ENCODE measurements around the gene KCNJ18.
"Not testable (repeated sequence)": the region's sequence is repeated elsewhere in the genome, so short reads cannot be mapped to it uniquely, and the experiment has no call there.

Gene KCNJ18

DNA sequence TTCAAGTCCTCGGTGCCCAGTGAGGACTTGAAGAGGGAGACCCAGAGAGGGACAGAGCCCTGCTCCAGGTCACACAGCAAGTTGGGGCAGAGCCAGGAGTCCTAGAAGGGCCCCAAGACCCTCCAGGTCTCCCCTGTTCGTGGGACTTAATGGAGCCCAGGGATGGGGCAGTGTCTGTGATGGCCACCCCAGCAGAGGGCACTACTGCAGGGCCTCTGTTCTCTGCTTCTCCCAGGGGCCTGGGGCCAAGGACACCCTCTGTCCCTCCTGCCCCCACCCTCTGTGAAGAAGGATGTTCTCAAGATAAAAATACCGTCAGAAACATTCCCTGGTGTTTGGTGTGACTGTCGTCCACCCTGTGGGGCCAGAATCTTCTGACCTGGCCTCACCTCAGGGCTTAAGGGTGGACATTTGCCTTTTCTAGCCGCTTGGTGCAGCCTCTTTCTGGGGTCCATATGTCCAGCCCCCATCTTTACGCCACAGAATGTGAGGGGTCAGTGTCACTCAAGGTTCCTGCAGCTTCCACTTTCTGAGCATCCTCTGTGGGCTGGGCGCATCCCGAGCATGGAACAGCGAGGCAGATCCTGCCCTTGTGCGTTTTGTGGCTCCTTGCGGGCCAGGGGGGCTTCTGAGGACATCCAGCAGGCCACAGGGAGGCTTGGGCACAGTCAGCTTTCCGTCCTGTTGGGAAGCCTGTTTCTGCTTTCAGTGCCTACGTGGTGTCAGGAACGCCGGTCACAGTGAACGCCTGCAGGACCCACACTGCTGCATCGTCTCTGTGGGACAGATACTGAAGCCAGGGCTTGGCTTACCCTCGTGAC lies at the start of gene KCNJ18:
Gene KCNJ18 (plus strand): TSS at position 641 of the 821 bp plus-strand sequence. CDS start 10,264 bp downstream, outside the sequence.
- not testable (repeated sequence) for DNase-seq

GRCh38 chr17:21648125-21648524 lies 44.2 kb upstream of the KCNJ18 start:
- not testable (repeated sequence) for DNase-seq

- not testable (repeated sequence) for DNase-seq
These were observed 42.3 kb upstream of the KCNJ18 start for GRCh38 chr17:21650043-21650442.

- DNase-seq = not testable (repeated sequence)
These were observed 40.3 kb upstream of the KCNJ18 start for GRCh38 chr17:21652049-21652448.

DNA sequence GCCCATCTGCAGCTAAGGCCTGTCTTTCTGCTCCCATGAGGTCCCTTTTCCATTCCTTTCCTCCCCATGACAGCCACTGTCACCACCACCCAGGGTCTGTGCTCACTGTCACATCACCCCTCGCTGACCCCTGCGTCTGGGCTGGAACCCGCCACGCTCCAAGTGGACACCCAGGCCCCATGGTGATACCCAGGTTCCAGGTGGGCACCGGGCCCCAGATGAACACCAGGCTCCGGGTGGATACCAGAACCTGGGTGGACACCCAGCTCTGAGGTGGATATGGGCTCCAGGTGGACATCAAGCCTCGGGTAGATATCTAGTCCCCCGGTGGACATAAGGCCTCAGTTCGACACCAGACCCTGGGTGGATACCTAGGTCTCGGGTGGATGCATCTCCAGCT lies 39.1 kb upstream of the KCNJ18 start:
- not testable (repeated sequence) for DNase-seq

GRCh38 chr17:21656518-21657309 lies 35.6 kb upstream of the KCNJ18 start:
- DNase-seq = not testable (repeated sequence)

DNA sequence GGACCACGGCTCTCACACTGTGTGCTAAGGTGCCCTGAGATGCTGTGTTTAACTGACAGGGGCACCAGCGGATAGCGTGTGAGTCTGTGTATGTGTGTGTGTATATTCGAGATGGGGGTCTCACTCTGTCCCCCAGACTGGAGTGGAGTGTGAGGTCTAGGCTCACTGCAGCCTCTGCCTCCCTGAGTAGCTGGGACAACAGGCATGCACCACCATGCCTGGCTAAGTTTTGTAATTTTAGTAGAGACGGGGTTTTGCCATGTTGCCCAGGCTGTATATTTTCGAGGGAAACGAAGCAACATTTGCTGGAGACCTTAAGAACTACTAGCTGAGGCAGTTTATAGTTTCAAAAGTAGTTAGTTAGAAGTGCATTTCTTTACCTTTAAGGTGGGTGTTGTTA lies 32.7 kb upstream of the KCNJ18 start:
- DNase-seq = not testable (repeated sequence)

- DNase-seq = not testable (repeated sequence)
These were observed 30.9 kb upstream of the KCNJ18 start for GRCh38 chr17:21661455-21661854.

- not testable (repeated sequence) for DNase-seq
These were observed 29.2 kb upstream of the KCNJ18 start for GRCh38 chr17:21663166-21663565.

DNA sequence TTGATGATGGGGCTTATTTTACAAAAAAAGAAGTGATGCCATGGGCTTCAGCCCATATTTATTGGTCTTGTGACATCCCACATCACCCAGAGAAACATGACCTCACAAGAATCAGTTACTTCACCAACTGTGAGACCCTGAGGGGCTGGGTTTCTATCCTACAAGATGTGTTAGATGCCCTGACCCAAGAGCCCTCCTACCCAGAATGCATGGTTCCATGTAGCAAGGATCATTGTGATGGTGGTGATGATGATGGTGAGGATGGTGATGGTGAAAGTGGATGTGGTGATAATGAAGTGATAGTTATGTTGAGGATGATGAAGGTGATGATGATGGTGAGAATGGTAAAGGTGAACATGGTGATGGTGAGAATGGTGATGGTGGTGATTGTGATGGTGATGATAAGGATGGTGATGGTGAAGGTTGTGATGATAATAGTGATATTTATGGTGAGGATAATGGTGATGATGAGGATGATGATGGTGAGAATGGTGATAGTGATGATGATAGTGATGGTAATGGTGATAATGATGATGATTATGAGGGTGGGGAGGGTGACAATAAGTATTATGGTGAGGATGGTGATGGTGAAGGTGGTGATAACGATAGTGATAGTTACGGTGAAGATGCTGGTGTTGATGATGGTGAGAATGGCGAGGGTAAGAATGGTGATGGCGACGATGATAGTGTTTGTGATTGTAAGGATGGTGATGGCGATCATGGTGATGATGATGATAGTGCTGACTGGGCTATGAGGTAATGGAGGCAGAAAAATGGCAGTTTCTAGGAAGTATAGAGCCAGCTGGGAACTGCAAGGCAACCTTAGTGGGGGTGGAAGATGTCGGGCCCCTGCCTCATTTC lies 28.5 kb upstream of the KCNJ18 start:
- not testable (repeated sequence) for DNase-seq

DNA sequence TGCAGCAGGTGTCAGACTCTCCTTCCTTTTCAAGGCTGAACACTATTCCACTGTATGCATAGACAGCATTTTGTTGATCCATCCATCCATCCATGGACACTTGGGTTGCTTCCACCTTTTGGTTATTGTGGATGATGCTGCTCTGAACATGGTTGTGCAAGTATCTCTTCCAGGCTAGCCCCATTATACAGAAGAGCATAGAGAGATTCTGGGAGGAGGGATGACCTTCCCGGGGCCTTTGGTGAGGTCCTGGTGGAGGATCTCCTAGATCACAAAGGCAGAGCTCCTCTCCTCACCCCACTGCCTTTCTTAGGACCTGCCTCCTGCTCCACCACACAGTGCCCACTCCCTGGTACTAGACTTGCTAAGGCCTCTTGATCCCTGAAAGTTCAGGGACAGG lies 27.2 kb upstream of the KCNJ18 start:
- not testable (repeated sequence) for DNase-seq

DNA sequence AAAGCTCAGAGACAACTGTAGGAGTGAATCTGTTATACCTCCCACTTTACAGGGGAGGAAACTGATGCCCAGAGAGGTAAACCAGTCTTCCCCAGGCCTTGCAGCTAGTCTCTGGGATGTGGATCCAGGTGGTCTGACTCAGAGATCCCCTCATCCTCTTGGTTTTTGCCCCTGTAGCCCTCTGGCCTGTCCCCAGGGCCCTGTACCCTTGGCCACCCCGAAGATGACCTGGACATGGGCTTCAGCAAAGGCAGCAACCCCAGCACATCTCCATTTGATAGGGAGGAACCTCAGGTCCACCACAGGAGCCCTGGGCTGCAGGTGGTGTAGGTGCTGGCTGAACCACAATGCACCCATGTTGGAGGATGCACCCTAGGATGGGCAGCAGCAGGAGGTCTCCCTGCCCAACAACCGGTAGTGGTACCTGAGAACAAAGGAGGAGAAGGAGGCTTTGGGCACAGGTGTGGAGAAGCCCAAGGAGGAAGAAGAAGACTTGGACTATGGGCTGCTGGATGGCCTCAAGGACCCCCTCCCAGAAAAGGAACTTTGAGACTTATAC lies 26.3 kb upstream of the KCNJ18 start:
- DNase-seq = not testable (repeated sequence)

DNA sequence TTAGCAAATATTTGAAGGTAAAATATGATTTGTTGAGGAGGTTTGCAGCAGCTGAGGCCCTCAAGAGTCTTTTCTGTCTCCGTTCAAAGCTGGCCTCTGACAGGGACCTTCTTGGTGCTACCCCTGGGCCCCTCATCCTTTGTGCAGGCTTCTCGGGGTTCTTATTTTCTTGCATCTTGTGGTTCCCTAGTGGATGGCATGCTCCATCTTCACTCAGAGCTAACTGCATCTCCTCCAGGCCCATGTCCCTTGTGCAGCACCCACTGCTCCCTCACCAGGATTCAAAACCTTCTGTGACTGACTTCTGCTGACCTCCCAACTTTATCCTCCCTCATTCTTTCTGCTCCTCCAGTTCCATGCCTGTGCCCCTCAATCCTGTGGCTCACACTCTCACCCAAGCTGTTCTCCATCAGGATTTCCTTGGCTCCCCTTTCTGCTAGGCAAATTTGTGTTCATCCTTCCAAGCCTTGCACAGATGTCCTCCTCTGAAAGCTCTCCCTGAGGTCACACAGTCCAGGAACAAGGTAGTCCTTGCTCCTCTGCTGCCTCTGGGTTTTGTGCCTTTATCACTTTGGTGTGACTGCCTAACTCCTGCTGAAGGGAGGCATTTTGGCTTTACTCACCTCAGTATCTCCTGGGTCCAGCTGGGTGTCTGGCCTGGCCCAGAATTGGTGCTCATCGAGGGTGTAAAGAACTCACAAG lies 25.5 kb upstream of the KCNJ18 start:
- not testable (repeated sequence) for DNase-seq

- DNase-seq = not testable (repeated sequence)
These were observed 24.8 kb upstream of the KCNJ18 start for GRCh38 chr17:21667413-21668117.

DNA sequence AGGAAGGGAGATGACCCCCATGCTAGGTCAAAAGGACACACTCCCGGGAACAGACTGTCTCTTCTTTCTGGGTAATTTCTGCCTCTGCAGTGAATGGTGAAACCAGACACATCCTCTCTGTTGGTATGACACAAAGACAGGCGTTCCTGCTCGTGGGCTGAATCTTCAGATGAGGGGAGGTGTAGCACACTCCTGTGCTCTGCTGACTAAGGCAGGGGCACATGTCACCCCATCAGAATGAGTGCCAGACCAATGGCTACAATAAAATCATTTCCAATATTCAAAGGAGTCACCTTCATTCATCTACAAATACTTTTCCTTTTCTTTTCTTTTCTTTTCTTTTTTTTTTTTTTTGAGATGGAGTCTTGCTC lies 24.2 kb upstream of the KCNJ18 start:
- not testable (repeated sequence) for DNase-seq

- DNase-seq = not testable (repeated sequence)
These were observed 23.4 kb upstream of the KCNJ18 start for GRCh38 chr17:21668746-21669508.

DNA sequence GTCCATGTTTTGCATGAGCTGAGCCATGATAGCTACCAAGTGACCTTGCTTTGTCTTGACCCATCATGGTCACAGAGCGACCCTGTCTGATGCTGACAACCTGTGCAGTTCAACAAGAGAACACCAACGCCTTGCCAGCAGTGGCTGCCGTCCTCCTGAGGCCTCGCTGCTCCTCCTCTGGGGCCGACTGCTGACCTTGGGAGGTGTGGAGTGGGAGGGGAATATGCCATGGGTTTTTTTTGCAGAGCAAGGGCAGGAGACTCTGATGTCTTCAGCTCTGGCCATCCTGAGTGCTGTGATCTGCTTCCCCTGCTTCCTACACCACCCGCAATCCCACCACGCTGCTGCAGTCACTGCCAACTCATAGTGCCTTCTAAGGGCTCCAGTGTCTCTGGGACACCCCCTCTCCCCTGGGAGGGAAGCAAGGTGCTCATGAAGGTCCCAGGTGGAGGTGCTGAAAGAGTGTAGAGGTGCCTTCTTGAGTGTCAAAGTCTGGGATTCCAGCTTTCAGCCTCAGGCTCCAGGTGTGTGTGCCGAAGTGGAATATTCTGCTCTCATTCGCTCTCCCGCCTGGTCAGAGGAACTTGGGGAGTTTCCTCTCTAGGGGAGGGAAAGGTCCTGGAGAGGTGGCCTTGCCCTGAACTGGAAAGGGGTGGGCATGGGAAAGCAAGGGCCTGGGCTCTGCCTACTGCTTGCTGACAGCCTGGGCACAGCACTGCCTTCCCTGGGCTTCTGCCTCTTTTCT lies 22.5 kb upstream of the KCNJ18 start:
- not testable (repeated sequence) for DNase-seq

DNA sequence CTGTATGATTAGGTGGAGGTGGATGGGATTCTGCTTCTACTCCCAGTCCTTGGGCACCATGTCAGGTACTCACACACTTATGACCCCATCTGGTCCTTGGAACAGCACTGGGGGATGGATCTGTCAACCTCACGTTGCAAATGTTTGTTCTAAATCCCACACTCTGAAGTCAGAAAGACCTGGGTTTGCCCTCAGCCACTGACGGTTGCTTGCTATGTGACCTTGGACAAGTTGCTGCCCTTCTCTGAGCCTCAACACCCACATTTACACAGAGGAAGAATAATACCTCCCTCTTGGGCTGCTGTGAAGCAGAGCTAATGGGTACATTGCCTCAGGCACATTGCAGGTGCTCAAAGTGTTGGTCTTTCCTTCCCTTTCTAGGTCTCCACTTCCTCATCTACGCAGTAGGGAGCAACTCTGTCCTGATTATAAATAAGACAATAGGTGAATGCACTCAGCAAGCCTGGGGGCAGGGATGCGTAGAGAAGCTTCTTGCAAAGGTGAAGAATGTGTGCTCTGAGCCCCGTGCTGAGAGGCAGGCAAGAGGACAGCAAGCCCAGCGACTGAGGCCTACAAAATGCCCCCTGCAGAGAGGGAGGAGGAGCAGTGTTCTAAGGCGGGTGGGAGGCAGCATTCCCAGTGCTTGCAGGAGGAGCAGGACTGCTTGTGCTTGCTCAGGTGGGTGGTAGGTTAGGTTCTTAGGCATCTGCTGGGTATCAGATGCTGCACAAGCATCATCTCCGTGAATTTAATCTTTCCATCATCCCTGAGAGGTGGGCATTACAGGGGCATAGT lies 21.8 kb upstream of the KCNJ18 start:
- not testable (repeated sequence) for DNase-seq

DNA sequence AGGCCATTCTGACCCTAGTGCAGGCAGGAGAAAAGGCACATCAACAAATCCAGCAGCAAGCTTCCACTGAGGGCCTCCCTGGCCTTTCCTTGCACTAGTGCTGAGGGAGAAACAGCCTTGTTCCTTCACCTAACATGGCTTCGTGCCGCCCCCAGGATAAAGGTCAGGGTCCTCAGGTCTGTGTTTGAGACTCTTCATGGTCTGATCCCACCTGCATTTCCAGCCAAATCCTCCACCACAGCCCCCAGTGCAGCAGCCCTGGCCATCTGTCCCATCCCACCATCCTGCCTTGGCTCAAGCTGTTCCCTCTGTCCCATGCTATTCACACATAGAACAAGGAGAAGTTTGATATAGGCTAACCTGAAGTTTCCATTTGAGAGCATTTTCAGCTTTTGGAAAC lies 20.9 kb upstream of the KCNJ18 start:
- not testable (repeated sequence) for DNase-seq
